Esophagus squamous epithelium (tissue), 5 donors: ENCODE results near the gene DNAJB4. TPM values are rescaled to one million over a fixed set of nuclear protein-coding genes. Genes with fewer than 3 reads are reported as not detected.
A peak's percentile ranks its signal among the peaks of the same experiment; 100 is the strongest.

Experiments used
- DNase-seq: peaks from one replicate; lab custom pipeline; 2025; lab: John Stamatoyannopoulos, UW
- H3K27ac ChIP-seq, 4 donors: fragments of 200-600 bp; sonication (generic); one replicate each; pipeline ENCODE4 v1.5.1; 2016 to 2019; ENCODE audit warnings: mild to moderate bottlenecking in 1 of 4
- H3K27me3 ChIP-seq, 4 donors: fragments of 200-600 bp; sonication (generic); 1 replicate in 3 of 4; 2 replicates in 1 of 4; pipeline versions ENCODE4 v1.5.1 to v1.6.0; 2017 to 2021; ENCODE audit warnings: antibody characterized with exemption in 1 of 4
- H3K36me3 ChIP-seq, 3 donors: fragments of 200-600 bp; sonication (generic); one replicate each; pipeline ENCODE4 v1.5.1; 2016 to 2019
- H3K4me1 ChIP-seq, 3 donors: fragments of 200-600 bp; sonication (generic); one replicate each; pipeline ENCODE4 v1.5.1; 2017 to 2019
- H3K4me3 ChIP-seq, 4 donors: fragments of 200-600 bp; sonication (generic); 1 replicate in 3 of 4; 2 replicates in 1 of 4; pipeline ENCODE4 v1.5.1; 2016 to 2019; ENCODE audit warnings: mild to moderate bottlenecking in 2 of 4, moderate library complexity in 1 of 4
- H3K9me3 ChIP-seq, 3 donors: fragments of 200-600 bp; sonication (generic); one replicate each; pipeline ENCODE4 v1.5.1; 2016 to 2019
- CTCF ChIP-seq, 6 experiments: fragments of 450-650 bp in 4 of 6; fragments of 200-600 bp in 2 of 6; sonication (generic) in 2 of 6; IDR thresholded peaks; one replicate each; pipeline ENCODE4 v1.5.1; 2016 to 2019; ENCODE audit warnings: antibody characterized with exemption in 6 of 6, mild to moderate bottlenecking in 4 of 6, moderate library complexity in 4 of 6
- POLR2A ChIP-seq, 4 donors: fragments of 450-650 bp; IDR thresholded peaks; one replicate each; pipeline ENCODE4 v1.6.1; 2017; ENCODE audit warnings: antibody characterized with exemption in 4 of 4, mild to moderate bottlenecking in 4 of 4, moderate library complexity in 3 of 4
- WGBS, 2 donors: methylation state at CpG; one replicate each; pipeline ENCODE4 v1.1.5; 2018; 5-methylcytosine and 5-hydroxymethylcytosine counted together
- intact Hi-C: fragments of 100-400 bp; cut with DNase I; formaldehyde crosslinking; loops from one replicate; pipeline ENCODE4 v1.15.0; 2022
- total RNA-seq, 4 donors: library from RNA; depleted of rRNA; stranded (reverse); fragments of >200 nt; gene quantifications; one replicate each; pipeline ENCODE4 v1.1.0, GENCODE V29; 2016
- donor health status: DM: yes; HTN: yes; CAD: no.

The DNAJB4 gene
- total RNA-seq, 4 donors from 2014 or later: 11.9 to 27.3 (median 22.5) TPM

DNA sequence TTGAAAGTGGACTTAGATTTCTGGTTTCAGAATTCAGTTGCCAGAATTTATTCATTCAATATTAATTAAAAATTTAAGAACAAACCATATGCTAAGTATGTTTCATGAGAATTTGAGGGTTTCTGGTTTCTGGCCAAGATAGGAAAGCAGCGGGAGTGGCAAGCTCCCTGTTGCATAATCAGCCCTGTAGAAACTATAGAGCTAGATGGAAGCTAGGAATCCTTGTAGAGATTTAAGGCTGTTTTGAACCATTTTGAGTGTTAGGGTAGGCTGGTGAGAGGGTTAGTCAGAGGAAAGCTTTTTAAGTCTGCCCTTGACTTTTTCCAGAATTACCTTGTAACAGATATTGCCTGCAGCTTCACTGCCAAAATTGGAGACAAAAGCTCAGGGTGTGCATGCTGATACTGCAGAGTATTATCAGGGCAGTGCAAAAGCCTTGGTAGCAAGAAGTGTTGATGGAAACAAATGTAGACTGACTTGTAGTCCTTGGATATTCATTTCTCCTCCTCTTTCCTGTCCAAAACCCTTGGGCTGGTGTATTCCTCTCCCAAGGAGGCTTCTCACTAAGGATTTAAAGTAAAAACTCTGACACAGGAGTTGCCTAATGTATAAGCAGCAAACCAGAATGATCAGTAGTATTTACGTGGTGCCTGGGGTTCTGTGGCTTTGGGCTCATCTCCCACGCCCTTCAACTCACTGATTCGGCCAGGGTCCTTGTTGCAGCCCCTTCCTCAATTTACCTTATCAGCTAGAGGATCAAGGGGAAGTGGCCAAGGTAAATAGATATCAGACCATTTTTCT lies 28.5 kb downstream of the DNAJB4 start:
- no peaks in the 10 kb centered on the region for H3K27me3 ChIP-seq
- no peak for TF ChIP-seq CTCF (IDR thresholded peaks at IDR 0.05)
- no peak for TF ChIP-seq POLR2A (IDR thresholded peaks at IDR 0.05)
- H3K27ac ChIP-seq: peak overlapping the region; percentile 67 to 78 (median 73)
- peaks cover 4 to 20% (median 9%) of the 10 kb centered on the region in 3 donors for H3K4me1 ChIP-seq
- WGBS, 2 donors: 36 to 57% methylated on average over 4 of the region's 4 CpGs
- intact Hi-C loops: no loop called here
- H3K4me3 ChIP-seq: no peak overlapping the region
- DNase-seq: no peak
- H3K36me3 ChIP-seq: no peaks in the 10 kb centered on the region
- H3K9me3 ChIP-seq: no peaks in the 10 kb centered on the region

DNA sequence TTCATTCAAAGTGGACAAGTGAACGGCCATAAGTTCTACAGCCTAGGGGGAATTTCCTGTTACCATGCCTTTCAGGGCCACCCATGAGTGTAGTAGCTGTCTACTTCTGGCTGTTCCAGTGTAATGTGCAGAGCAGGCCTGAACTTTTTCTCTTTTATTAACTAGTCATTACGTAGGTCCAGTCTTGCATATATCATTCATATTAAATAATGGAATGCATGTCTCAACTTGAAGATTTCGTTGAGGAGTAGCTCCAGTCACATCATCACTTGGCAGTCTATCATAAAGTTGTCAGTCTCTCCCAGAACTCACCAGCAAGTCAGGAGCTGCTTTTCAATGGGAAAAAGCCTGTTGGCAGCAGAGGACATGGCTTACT lies 29.0 kb downstream of the DNAJB4 start:
- 44 to 48% methylated on average over 3 of the region's 3 CpGs for WGBS, 2 donors
- H3K4me1 ChIP-seq: peaks cover 4 to 24% (median 9%) of the 10 kb centered on the region in 3 donors
- no peaks in the 10 kb centered on the region for H3K27me3 ChIP-seq
- TF ChIP-seq CTCF (IDR thresholded peaks at IDR 0.05): no peak
- TF ChIP-seq POLR2A (IDR thresholded peaks at IDR 0.05): no peak
- intact Hi-C loops: no loop called here
- H3K36me3 ChIP-seq: no peaks in the 10 kb centered on the region
- H3K4me3 ChIP-seq: no peak overlapping the region
- DNase-seq: no peak
- H3K27ac ChIP-seq: peak overlapping the region; percentile 67 to 78 (median 73)
- no peaks in the 10 kb centered on the region for H3K9me3 ChIP-seq

DNA sequence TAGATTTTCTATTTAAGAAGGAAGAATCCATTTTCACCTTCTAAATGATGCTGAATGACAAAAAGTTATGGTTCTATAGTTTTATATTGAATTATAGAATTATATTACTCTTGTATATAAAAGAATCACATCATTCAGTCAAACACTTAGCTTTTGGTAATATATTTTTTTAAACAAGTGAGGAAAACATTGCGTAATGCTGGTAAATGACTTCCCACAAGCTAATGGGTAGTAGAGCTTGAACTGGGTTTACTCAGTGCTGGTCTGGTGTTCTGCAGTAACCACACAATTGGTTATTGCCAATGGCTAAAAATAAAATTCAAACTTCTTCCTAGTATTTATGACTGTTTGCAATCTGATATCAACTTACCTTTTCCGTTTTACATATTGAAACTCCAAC lies 30.4 kb downstream of the DNAJB4 start:
- no peak overlapping the region for H3K4me3 ChIP-seq
- no peaks in the 10 kb centered on the region for H3K36me3 ChIP-seq
- H3K9me3 ChIP-seq: no peaks in the 10 kb centered on the region
- 88 to 95% methylated on average over 2 of the region's 2 CpGs for WGBS, 2 donors
- DNase-seq: no peak
- no peaks in the 10 kb centered on the region for H3K27me3 ChIP-seq
- TF ChIP-seq CTCF (IDR thresholded peaks at IDR 0.05) (no peak), POLR2A (IDR thresholded peaks at IDR 0.05) (no peak)
- no peak overlapping the region for H3K27ac ChIP-seq
- intact Hi-C loops: no loop called here
- peaks cover 4 to 26% (median 9%) of the 10 kb centered on the region in 3 donors for H3K4me1 ChIP-seq

DNA sequence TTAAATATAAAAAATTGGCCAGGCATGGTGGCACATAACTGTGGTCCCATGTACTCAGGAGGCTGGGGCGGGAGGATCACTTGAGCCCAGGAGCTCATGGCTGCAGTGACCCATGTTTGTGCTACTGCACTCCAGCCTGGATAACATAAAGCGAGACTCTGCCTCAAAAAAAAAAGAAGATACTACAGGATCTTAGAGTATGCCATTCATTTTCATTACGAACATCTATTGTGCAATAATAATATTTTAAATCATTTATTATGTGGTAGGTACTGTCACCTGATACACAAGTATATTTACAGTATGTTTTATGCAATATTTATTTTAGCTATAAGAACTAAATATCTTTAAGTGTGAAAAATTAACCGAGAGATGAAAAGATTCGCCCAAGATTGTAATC lies 31.7 kb downstream of the DNAJB4 start:
- Histone ChIP-seq H3K36me3 (no peaks in the 10 kb centered on the region), H3K4me3 (no peak overlapping the region), H3K9me3 (no peaks in the 10 kb centered on the region), H3K27ac (no peak overlapping the region), H3K4me1 (peaks cover 4 to 32% (median 9%) of the 10 kb centered on the region in 3 donors), H3K27me3 (no peaks in the 10 kb centered on the region)
- no peak for TF ChIP-seq POLR2A (IDR thresholded peaks at IDR 0.05)
- TF ChIP-seq CTCF (IDR thresholded peaks at IDR 0.05): no peak
- WGBS, 2 donors: 74 to 77% methylated on average over 5 of the region's 5 CpGs
- DNase-seq: no peak
- intact Hi-C loops: no loop called here

DNA sequence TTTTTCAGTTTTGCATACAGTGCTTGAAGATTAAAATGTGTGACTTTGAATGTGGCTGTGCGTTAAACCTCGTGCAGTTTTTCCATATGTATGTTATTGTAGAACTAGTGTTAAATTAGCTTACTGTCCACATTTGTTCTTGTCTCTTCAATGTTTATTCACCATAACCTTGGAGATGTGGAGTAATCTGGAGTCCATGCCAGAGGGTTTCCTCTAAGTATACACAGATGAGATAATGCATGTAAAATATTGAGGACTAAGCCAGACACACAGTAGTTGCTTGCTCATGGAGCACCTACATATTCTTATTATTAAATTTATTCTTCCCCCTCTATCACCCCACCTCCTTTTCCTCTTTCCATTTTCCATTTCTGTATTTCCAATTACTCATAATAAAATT lies 33.3 kb downstream of the DNAJB4 start:
- no peak for TF ChIP-seq POLR2A (IDR thresholded peaks at IDR 0.05)
- no peak for TF ChIP-seq CTCF (IDR thresholded peaks at IDR 0.05)
- Histone ChIP-seq H3K4me1 (peaks cover 4 to 27% (median 7%) of the 10 kb centered on the region in 3 donors), H3K27ac (no peak overlapping the region), H3K9me3 (no peaks in the 10 kb centered on the region), H3K27me3 (no peaks in the 10 kb centered on the region), H3K36me3 (no peaks in the 10 kb centered on the region), H3K4me3 (no peak overlapping the region)
- 61 to 70% methylated on average over 2 of the region's 2 CpGs for WGBS, 2 donors
- no peak for DNase-seq
- intact Hi-C loops: no loop called here
